GM23338 (cell line): ENCODE results near the gene GPR108. TPM values are rescaled to one million over a fixed set of nuclear protein-coding genes. Genes with fewer than 3 reads are reported as not detected.
A peak's percentile ranks its signal among the peaks of the same experiment; 100 is the strongest.

Experiments used
- ATAC-seq: fragments of 200-7000 bp; cut with Tn5 transposase; 3 replicates; pipeline ENCODE4 v1.9.1; 2020
- DNase-seq: peaks from one replicate; pipeline ENCODE4 v3.0.0-alpha.2; 2015; ENCODE audit warnings: low spot score
- H2AFZ ChIP-seq: fragments of 200-600 bp; sonication (generic); 2 replicates; pipeline ENCODE4 v1.8.0; 2016; ENCODE audit warnings: antibody characterized with exemption, mild to moderate bottlenecking, moderate library complexity
- H3F3A ChIP-seq: fragments of 200-600 bp; sonication (generic); replicated peaks from 2 replicates; pipeline ENCODE4 v1.8.0; 2017; ENCODE audit warnings: antibody characterized with exemption, mixed run types, low read depth
- H3K27ac ChIP-seq: fragments of 200-600 bp; sonication (generic); 2 replicates; pipeline ENCODE4 v1.6.1; 2016; ENCODE audit warnings: low read depth
- H3K27me3 ChIP-seq: fragments of 200-600 bp; sonication (generic); 2 replicates; pipeline ENCODE4 v1.8.0; 2016; ENCODE audit warnings: mild to moderate bottlenecking, mixed run types, moderate library complexity; ENCODE audit not compliant: insufficient read depth
- H3K36me3 ChIP-seq: fragments of 200-600 bp; sonication (generic); 2 replicates; pipeline ENCODE4 v1.8.0; 2016; ENCODE audit warnings: mild to moderate bottlenecking; ENCODE audit not compliant: insufficient read depth
- H3K4me1 ChIP-seq: fragments of 200-600 bp; sonication (generic); 2 replicates; pipeline ENCODE4 v1.8.0; 2016; ENCODE audit warnings: mild to moderate bottlenecking, moderate library complexity; ENCODE audit not compliant: insufficient read depth
- H3K4me2 ChIP-seq: fragments of 200-600 bp; sonication (generic); 2 replicates; pipeline ENCODE4 v1.7.1; 2017; ENCODE audit warnings: mixed run types
- H3K4me3 ChIP-seq: fragments of 200-600 bp; sonication (generic); 2 replicates; pipeline ENCODE4 v1.6.1; 2016; ENCODE audit warnings: mixed run types
- H3K79me2 ChIP-seq: fragments of 200-600 bp; sonication (generic); replicated peaks from 2 replicates; pipeline ENCODE4 v1.8.0; 2017; ENCODE audit warnings: mild to moderate bottlenecking; ENCODE audit not compliant: insufficient read depth
- H3K9me2 ChIP-seq: fragments of 200-600 bp; sonication (generic); 2 replicates; pipeline ENCODE4 v1.8.0; 2017; ENCODE audit not compliant: insufficient read depth
- H4K20me1 ChIP-seq: fragments of 200-600 bp; sonication (generic); replicated peaks from 2 replicates; pipeline ENCODE4 v1.8.0; 2017; ENCODE audit warnings: mild to moderate bottlenecking; ENCODE audit not compliant: insufficient read depth
- H3K27ac Mint-ChIP-seq: 2 replicates; pipeline ENCODE4 v1.8.0; 2020; ENCODE audit warnings: inconsistent platforms, mild to moderate bottlenecking, moderate library complexity, mixed read lengths
- H3K27me3 Mint-ChIP-seq: 3 replicates; pipeline ENCODE4 v1.8.0; 2022; ENCODE audit warnings: low read depth, mild to moderate bottlenecking, moderate library complexity, mixed read lengths, inconsistent platforms; ENCODE audit not compliant: insufficient read depth, poor library complexity
- H3K36me3 Mint-ChIP-seq: 3 replicates; pipeline ENCODE4 v1.8.0; 2021; ENCODE audit warnings: low read depth, mild to moderate bottlenecking, inconsistent platforms, moderate library complexity, mixed read lengths
- H3K4me1 Mint-ChIP-seq: 3 replicates; pipeline ENCODE4 v1.8.0; 2020; ENCODE audit warnings: mild to moderate bottlenecking, inconsistent platforms, mixed read lengths
- H3K4me3 Mint-ChIP-seq: 3 replicates; pipeline ENCODE4 v1.8.0; 2021; ENCODE audit warnings: moderate library complexity, mild to moderate bottlenecking, inconsistent platforms, mixed read lengths
- H3K9me3 Mint-ChIP-seq: 3 replicates; pipeline ENCODE4 v1.8.0; 2020; ENCODE audit warnings: moderate library complexity, mild to moderate bottlenecking, inconsistent platforms, mixed read lengths
- CREB1 ChIP-seq: fragments of 250-450 bp; sonication (Bioruptor Pico); IDR thresholded peaks from 2 replicates; pipeline ENCODE4 v1.5.0; 2020; ENCODE audit warnings: low read depth, mild to moderate bottlenecking, moderate library complexity
- EZH2 ChIP-seq: fragments of 200-600 bp; sonication (generic); IDR thresholded peaks from one replicate; pipeline ENCODE4 v1.8.0; 2017; ENCODE audit warnings: antibody characterized with exemption, mild to moderate bottlenecking, low read depth; ENCODE audit not compliant: unreplicated experiment
- EZH2phosphoT487 ChIP-seq: fragments of 200-600 bp; sonication (generic); IDR thresholded peaks from one replicate; pipeline ENCODE4 v1.8.1; 2018; ENCODE audit warnings: antibody characterized with exemption; ENCODE audit not compliant: unreplicated experiment
- NANOG ChIP-seq: IDR thresholded peaks from 2 replicates; pipeline ENCODE4 v1.6.1; 2016; ENCODE audit warnings: antibody characterized with exemption, borderline replicate concordance
- POLR2AphosphoS5 ChIP-seq: IDR thresholded peaks from 2 replicates; pipeline ENCODE4 v1.6.1; 2016; ENCODE audit warnings: antibody characterized with exemption, low read depth
- ZNF114 ChIP-seq: fragments of 250-450 bp; sonication (Bioruptor Pico); IDR thresholded peaks from 2 replicates; pipeline ENCODE4 v1.5.0; 2020; ENCODE audit warnings: mild to moderate bottlenecking, moderate library complexity
- polyA plus RNA-seq: library from polyadenylated mRNA; unstranded; fragments of >200 nt; fragmentation: Nextera tagmentation; extraction: Ambion mirVana; gene quantifications from 2 replicates; pipeline ENCODE4 v1.2.1, GENCODE V29; 2016
- total RNA-seq: library from RNA; depleted of rRNA; stranded (reverse); fragments of >200 nt; shearing (Covaris generic); gene quantifications from 2 replicates; pipeline ENCODE4 v1.2.3, GENCODE V29; 2014
- TF ChIP-seq, protein P1 (sequence below): IDR thresholded peaks from one replicate; pipeline ENCODE4 v1.6.1; 2018; ENCODE audit warnings: antibody characterized with exemption; ENCODE audit not compliant: unreplicated experiment
- TF ChIP-seq, protein P2 (sequence below), 2 experiments: fragments of 200-600 bp in 1 of 2; sonication (generic) in 1 of 2; conservative IDR thresholded peaks; 2 replicates each; pipeline versions ENCODE4 v1.5.1 to v1.6.1; 2016 to 2017; ENCODE audit warnings: antibody characterized with exemption in 2 of 2, low read depth in 2 of 2, mild to moderate bottlenecking in 2 of 2, moderate library complexity in 1 of 2

The GPR108 gene
- total and polyA plus RNA-seq, 2 experiments from 2014 or later: 44.8 to 57.9 TPM

DNA sequence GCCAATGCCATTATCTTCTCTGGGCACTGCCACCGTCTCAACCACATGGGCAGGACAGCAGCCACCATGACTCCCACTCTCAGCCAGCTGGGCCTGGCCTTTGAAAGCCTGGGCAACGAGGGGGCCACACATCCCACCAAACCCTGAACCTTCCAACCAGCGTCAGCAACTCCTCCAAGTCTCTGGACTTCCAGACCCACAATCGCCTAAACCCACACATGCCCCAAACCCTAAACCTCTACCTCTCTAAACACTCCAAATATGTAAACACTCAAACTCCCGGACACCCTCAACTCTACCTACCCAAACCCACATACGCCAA lies 17.9 kb downstream of the GPR108 start:
- H3F3A ChIP-seq: peaks cover 8% of the 10 kb centered on the region
- H3K27ac Mint-ChIP-seq: no peak overlapping the region
- no peaks in the 10 kb centered on the region for H3K9me2 ChIP-seq
- ATAC-seq: no peak
- peaks cover 24% of the 10 kb centered on the region for H3K36me3 Mint-ChIP-seq
- no peaks in the 10 kb centered on the region for H3K27me3 ChIP-seq
- H3K27me3 Mint-ChIP-seq: peaks cover 17% of the 10 kb centered on the region
- H3K4me3 ChIP-seq: no peak overlapping the region
- H2AFZ ChIP-seq: no peak overlapping the region
- H3K4me3 Mint-ChIP-seq: no peak overlapping the region
- peaks cover 7% of the 10 kb centered on the region for H3K4me1 ChIP-seq
- H3K9me3 Mint-ChIP-seq: peaks cover 57% of the 10 kb centered on the region
- no peak overlapping the region for H3K27ac ChIP-seq
- no peaks in the 10 kb centered on the region for H3K36me3 ChIP-seq
- TF ChIP-seq, protein P1, sequence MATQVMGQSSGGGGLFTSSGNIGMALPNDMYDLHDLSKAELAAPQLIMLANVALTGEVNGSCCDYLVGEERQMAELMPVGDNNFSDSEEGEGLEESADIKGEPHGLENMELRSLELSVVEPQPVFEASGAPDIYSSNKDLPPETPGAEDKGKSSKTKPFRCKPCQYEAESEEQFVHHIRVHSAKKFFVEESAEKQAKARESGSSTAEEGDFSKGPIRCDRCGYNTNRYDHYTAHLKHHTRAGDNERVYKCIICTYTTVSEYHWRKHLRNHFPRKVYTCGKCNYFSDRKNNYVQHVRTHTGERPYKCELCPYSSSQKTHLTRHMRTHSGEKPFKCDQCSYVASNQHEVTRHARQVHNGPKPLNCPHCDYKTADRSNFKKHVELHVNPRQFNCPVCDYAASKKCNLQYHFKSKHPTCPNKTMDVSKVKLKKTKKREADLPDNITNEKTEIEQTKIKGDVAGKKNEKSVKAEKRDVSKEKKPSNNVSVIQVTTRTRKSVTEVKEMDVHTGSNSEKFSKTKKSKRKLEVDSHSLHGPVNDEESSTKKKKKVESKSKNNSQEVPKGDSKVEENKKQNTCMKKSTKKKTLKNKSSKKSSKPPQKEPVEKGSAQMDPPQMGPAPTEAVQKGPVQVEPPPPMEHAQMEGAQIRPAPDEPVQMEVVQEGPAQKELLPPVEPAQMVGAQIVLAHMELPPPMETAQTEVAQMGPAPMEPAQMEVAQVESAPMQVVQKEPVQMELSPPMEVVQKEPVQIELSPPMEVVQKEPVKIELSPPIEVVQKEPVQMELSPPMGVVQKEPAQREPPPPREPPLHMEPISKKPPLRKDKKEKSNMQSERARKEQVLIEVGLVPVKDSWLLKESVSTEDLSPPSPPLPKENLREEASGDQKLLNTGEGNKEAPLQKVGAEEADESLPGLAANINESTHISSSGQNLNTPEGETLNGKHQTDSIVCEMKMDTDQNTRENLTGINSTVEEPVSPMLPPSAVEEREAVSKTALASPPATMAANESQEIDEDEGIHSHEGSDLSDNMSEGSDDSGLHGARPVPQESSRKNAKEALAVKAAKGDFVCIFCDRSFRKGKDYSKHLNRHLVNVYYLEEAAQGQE: no peak
- TF ChIP-seq ZNF114 (CRISPR knock-in tag): no peak
- no peak for TF ChIP-seq POLR2AphosphoS5
- TF ChIP-seq EZH2phosphoT487: no peak
- no peak for TF ChIP-seq NANOG
- TF ChIP-seq, protein P2, sequence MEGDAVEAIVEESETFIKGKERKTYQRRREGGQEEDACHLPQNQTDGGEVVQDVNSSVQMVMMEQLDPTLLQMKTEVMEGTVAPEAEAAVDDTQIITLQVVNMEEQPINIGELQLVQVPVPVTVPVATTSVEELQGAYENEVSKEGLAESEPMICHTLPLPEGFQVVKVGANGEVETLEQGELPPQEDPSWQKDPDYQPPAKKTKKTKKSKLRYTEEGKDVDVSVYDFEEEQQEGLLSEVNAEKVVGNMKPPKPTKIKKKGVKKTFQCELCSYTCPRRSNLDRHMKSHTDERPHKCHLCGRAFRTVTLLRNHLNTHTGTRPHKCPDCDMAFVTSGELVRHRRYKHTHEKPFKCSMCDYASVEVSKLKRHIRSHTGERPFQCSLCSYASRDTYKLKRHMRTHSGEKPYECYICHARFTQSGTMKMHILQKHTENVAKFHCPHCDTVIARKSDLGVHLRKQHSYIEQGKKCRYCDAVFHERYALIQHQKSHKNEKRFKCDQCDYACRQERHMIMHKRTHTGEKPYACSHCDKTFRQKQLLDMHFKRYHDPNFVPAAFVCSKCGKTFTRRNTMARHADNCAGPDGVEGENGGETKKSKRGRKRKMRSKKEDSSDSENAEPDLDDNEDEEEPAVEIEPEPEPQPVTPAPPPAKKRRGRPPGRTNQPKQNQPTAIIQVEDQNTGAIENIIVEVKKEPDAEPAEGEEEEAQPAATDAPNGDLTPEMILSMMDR (conservative IDR thresholded peaks at IDR 0.05; ENCODE audit: low read depth in 2 of 2): no peak
- TF ChIP-seq CREB1 (CRISPR knock-in tag): no peak
- H3K79me2 ChIP-seq: no peaks in the 10 kb centered on the region
- DNase-seq: no peak
- H3K4me1 Mint-ChIP-seq: peaks cover 6% of the 10 kb centered on the region
- no peak overlapping the region for H3K4me2 ChIP-seq
- no peaks in the 10 kb centered on the region for H4K20me1 ChIP-seq

DNA sequence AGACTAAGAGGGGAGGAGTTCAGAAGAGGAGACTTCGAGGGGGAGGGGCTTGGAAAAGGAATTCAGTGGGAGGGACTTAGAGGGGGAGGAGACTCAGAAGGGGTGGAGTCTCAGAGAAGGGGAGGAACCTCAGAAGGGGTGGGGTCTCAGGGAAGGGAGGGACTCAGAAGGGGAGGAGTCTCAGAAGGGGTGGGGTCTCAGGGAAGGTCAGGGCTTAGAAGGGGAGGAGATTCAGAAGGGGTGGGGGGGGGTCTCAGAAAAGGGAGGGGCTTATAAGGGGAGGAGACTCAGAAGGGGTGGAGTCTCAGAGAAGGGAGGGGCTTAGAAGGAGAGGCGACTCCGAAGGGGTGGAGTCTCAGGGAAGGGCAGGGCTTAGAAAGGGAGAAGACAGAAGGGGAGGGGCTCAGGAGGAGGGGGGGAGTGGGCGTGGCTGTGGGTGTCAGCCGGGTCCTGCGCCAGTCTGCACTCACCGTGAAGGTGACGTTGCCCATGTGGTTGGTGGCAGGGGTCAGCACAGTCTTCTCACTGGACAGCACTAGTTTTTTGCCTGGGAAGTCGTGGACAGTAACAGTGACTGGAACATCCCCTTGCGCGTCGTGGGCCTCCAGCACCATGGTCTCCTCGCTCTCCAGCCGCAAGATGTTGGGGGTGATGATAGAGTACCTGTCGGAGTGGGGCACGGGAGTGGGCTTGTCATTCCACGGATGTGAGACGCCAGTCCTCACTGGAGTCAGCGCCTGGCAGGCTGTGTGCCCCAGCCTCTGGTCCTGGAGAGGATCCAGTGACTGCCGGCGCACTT lies 18.4 kb downstream of the GPR108 start:
- H3K9me2 ChIP-seq: no peaks in the 10 kb centered on the region
- H3K4me3 Mint-ChIP-seq: no peak overlapping the region
- no peak overlapping the region for H2AFZ ChIP-seq
- no peaks in the 10 kb centered on the region for H3K36me3 ChIP-seq
- no peak overlapping the region for H3K27ac ChIP-seq
- H3K9me3 Mint-ChIP-seq: peaks cover 62% of the 10 kb centered on the region
- H3K4me3 ChIP-seq: no peak overlapping the region
- H3F3A ChIP-seq: peaks cover 8% of the 10 kb centered on the region
- no peaks in the 10 kb centered on the region for H4K20me1 ChIP-seq
- H3K27me3 Mint-ChIP-seq: peaks cover 19% of the 10 kb centered on the region
- H3K4me1 ChIP-seq: peaks cover 7% of the 10 kb centered on the region
- no peaks in the 10 kb centered on the region for H3K79me2 ChIP-seq
- no peak overlapping the region for H3K27ac Mint-ChIP-seq
- no peak overlapping the region for H3K4me2 ChIP-seq
- peaks cover 6% of the 10 kb centered on the region for H3K4me1 Mint-ChIP-seq
- no peaks in the 10 kb centered on the region for H3K27me3 ChIP-seq
- ATAC-seq (peak; percentile 27), DNase-seq (peak; percentile 92)
- H3K36me3 Mint-ChIP-seq: peaks cover 24% of the 10 kb centered on the region
- TF ChIP-seq POLR2AphosphoS5: no peak
- TF ChIP-seq, protein P2 (conservative IDR thresholded peaks at IDR 0.05; ENCODE audit: low read depth in 2 of 2): no peak
- no peak for TF ChIP-seq EZH2phosphoT487
- TF ChIP-seq EZH2: no peak
